Neural crest cell (in vitro differentiated cells): ENCODE data around the gene RPTOR. TPM values are rescaled to one million over a fixed set of nuclear protein-coding genes. Genes with fewer than 3 reads are reported as not detected.

Source experiments
- DNase-seq: peaks from one replicate; pipeline ENCODE4 v3.0.0; 2021; ENCODE audit warnings: low read depth, mixed read lengths, low spot score
- H3K27ac Mint-ChIP-seq: one replicate; pipeline ENCODE4 v1.8.0; 2021; ENCODE audit warnings: mild to moderate bottlenecking, mixed read lengths; ENCODE audit not compliant: unreplicated experiment
- H3K27me3 Mint-ChIP-seq: 2 replicates; pipeline ENCODE4 v1.8.0; 2021; ENCODE audit warnings: low read depth, mild to moderate bottlenecking, mixed read lengths
- H3K36me3 Mint-ChIP-seq: 2 replicates; pipeline ENCODE4 v1.8.0; 2021; ENCODE audit warnings: low read depth, mild to moderate bottlenecking, mixed read lengths
- H3K4me1 Mint-ChIP-seq: 2 replicates; pipeline ENCODE4 v1.8.0; 2021; ENCODE audit warnings: mixed read lengths
- H3K4me3 Mint-ChIP-seq: one replicate; pipeline ENCODE4 v1.8.0; 2021; ENCODE audit warnings: mild to moderate bottlenecking, mixed read lengths
- H3K9me3 Mint-ChIP-seq: 2 replicates; pipeline ENCODE4 v1.8.0; 2021; ENCODE audit warnings: mixed read lengths
- CTCF ChIP-seq: fragments of 200-600 bp; sonication (generic); conservative IDR thresholded peaks from 2 replicates; pipeline ENCODE4 v1.5.0; 2021; ENCODE audit warnings: antibody characterized with exemption, mild to moderate bottlenecking
- total RNA-seq: library from RNA; stranded (reverse); gene quantifications from 2 replicates; pipeline ENCODE4 v1.2.1, GENCODE V29; 2021

The RPTOR gene
- total RNA-seq, 1 donor from 2014 or later = 41.1 TPM

GRCh38 chr17:80766290-80766855, 221.7 kb downstream of the RPTOR start:
- Mint-ChIP-seq H3K4me1 (peaks cover 3% of the 10 kb centered on the region), H3K36me3 (no peaks in the 10 kb centered on the region), H3K27me3 (no peaks in the 10 kb centered on the region), H3K9me3 (no peaks in the 10 kb centered on the region), H3K27ac (no peak overlapping the region), H3K4me3 (no peak overlapping the region)
- TF ChIP-seq CTCF = no peak
- no peak for DNase-seq

- H3K27me3 Mint-ChIP-seq = no peaks in the 10 kb centered on the region
- H3K27ac Mint-ChIP-seq = no peak overlapping the region
- peaks cover 6% of the 10 kb centered on the region for H3K4me1 Mint-ChIP-seq
- no peak for TF ChIP-seq CTCF
- H3K4me3 Mint-ChIP-seq = no peak overlapping the region
- no peak for DNase-seq
- no peaks in the 10 kb centered on the region for H3K9me3 Mint-ChIP-seq
- H3K36me3 Mint-ChIP-seq = no peaks in the 10 kb centered on the region
Observed at GRCh38 chr17:80768389-80768788, 223.8 kb downstream of the RPTOR start.

- Mint-ChIP-seq H3K27ac (no peak overlapping the region), H3K4me3 (no peak overlapping the region), H3K4me1 (peaks cover 10% of the 10 kb centered on the region), H3K27me3 (no peaks in the 10 kb centered on the region), H3K36me3 (no peaks in the 10 kb centered on the region), H3K9me3 (no peaks in the 10 kb centered on the region)
- DNase-seq = no peak
- TF ChIP-seq CTCF = no peak
Observed at GRCh38 chr17:80768936-80769335, 224.3 kb downstream of the RPTOR start.

- Mint-ChIP-seq H3K27me3 (no peaks in the 10 kb centered on the region), H3K4me3 (no peak overlapping the region), H3K4me1 (peaks cover 16% of the 10 kb centered on the region), H3K27ac (no peak overlapping the region), H3K9me3 (no peaks in the 10 kb centered on the region), H3K36me3 (no peaks in the 10 kb centered on the region)
- no peak for TF ChIP-seq CTCF
- DNase-seq = no peak
Observed at GRCh38 chr17:80769516-80769915, 224.9 kb downstream of the RPTOR start.

- Mint-ChIP-seq H3K27me3 (no peaks in the 10 kb centered on the region), H3K4me3 (no peak overlapping the region), H3K9me3 (no peaks in the 10 kb centered on the region), H3K4me1 (peaks cover 16% of the 10 kb centered on the region), H3K36me3 (no peaks in the 10 kb centered on the region), H3K27ac (no peak overlapping the region)
- no peak for DNase-seq
- no peak for TF ChIP-seq CTCF
Observed at GRCh38 chr17:80769936-80770625, 225.4 kb downstream of the RPTOR start.
